K562 (cell line): ENCODE results near the gene TRAF5. TPM values are rescaled to one million over a fixed set of nuclear protein-coding genes. Genes with fewer than 3 reads are reported as not detected.

Experiments used
- ASH1L ChIP-seq: fragments of 450-650 bp; IDR thresholded peaks from 2 replicates; pipeline ENCODE4 v1.6.1; 2018; ENCODE audit warnings: borderline replicate concordance, mild to moderate bottlenecking, low read depth; ENCODE audit not compliant: partially characterized antibody
- ATF7 ChIP-seq: fragments of 450-650 bp; IDR thresholded peaks from 2 replicates; pipeline ENCODE4 v1.7.1; 2014; ENCODE audit warnings: mild to moderate bottlenecking, moderate library complexity
- BRF1 ChIP-seq: IDR thresholded peaks from 3 replicates; pipeline ENCODE4 v1.6.1; 2011; ENCODE audit warnings: borderline replicate concordance, mild to moderate bottlenecking; ENCODE audit not compliant: insufficient read length; ENCODE audit errors: extremely low read depth
- CBFB ChIP-seq: sonication (generic); formaldehyde crosslinking; IDR thresholded peaks from 2 replicates; pipeline ENCODE4 v1.4.0; 2020; ENCODE audit warnings: mild to moderate bottlenecking, missing genetic modification reagents
- CBX8 ChIP-seq: fragments of 200-600 bp; sonication (generic); IDR thresholded peaks from 2 replicates; pipeline ENCODE4 v1.6.1; 2012; ENCODE audit warnings: borderline replicate concordance, mixed run types, low read depth, mild to moderate bottlenecking, moderate library complexity, mixed read lengths, low read length, control low read depth, inconsistent platforms; ENCODE audit not compliant: poor library complexity, severe bottlenecking; ENCODE audit errors: extremely low read depth
- CEBPZ ChIP-seq: fragments of 150-350 bp; IDR thresholded peaks from 2 replicates; pipeline ENCODE4 v1.6.1; 2014; ENCODE audit warnings: low read depth, mild to moderate bottlenecking, low read length, borderline replicate concordance
- HSF4 ChIP-seq: fragments of 250-450 bp; sonication (Bioruptor Pico); IDR thresholded peaks from 2 replicates; pipeline ENCODE4 v2.1.2; 2022; ENCODE audit warnings: mild to moderate bottlenecking, moderate library complexity, borderline replicate concordance
- MTA3 ChIP-seq: fragments of 450-650 bp; formaldehyde crosslinking; IDR thresholded peaks from 2 replicates; pipeline ENCODE4 v1.6.1; 2017; ENCODE audit warnings: mild to moderate bottlenecking, borderline replicate concordance
- NFE2 ChIP-seq: IDR thresholded peaks from 2 replicates; pipeline ENCODE4 v1.6.1; 2014; ENCODE audit warnings: antibody characterized with exemption, low read depth
- POLR3G ChIP-seq: IDR thresholded peaks from 2 replicates; pipeline ENCODE4 v1.6.1; 2011; ENCODE audit not compliant: insufficient read length, insufficient replicate concordance; ENCODE audit errors: extremely low read depth
- PTBP1 ChIP-seq: fragments of 200-400 bp; formaldehyde crosslinking; IDR thresholded peaks from 2 replicates; pipeline ENCODE4 v1.6.1; 2017; ENCODE audit warnings: low read depth, low read length
- SIN3A ChIP-seq, 2 experiments: fragments of 150-350 bp in 1 of 2; IDR thresholded peaks; 2 replicates each; pipeline ENCODE4 v1.6.1; 2011 to 2016; ENCODE audit warnings: borderline replicate concordance in 2 of 2, low read depth in 2 of 2, low read length in 2 of 2, mild to moderate bottlenecking in 2 of 2, moderate library complexity in 2 of 2; ENCODE audit not compliant: control insufficient read depth in 1 of 2
- SMAD2 ChIP-seq: fragments of 150-350 bp; IDR thresholded peaks from 2 replicates; pipeline ENCODE4 v1.6.1; 2014; ENCODE audit warnings: low read depth, mild to moderate bottlenecking, low read length
- polyA plus RNA-seq, 8 experiments: library from polyadenylated mRNA; depleted of rRNA in 4 of 8; stranded (reverse) in 5 of 8; unstranded in 3 of 8; fragments of >200 nt; fragmentation: Nextera tagmentation in 2 of 8; fragmentation: Illumina TruSeq in 1 of 8; extraction: Ambion mirVana in 2 of 8; extraction: Trizol in 1 of 8; gene quantifications; 2 replicates each; pipeline versions ENCODE4 v1.2.1 to v1.2.3, GENCODE V29; 2011 to 2014; ENCODE audit warnings: inconsistent platforms in 1 of 8, missing spikeins in 1 of 8
- total RNA-seq, 7 experiments: library from RNA; depleted of rRNA in 6 of 7; stranded (reverse); fragments of >200 nt in 6 of 7; fragmentation: Illumina TruSeq in 2 of 7; extraction: Trizol in 2 of 7; gene quantifications; 2 replicates each; pipeline versions ENCODE4 v1.2.1 to v1.2.3, GENCODE V29; 2011 to 2021; ENCODE audit warnings: low replicate concordance in 1 of 7
- TF ChIP-seq, protein P1 (sequence below): fragments of 450-650 bp; formaldehyde crosslinking; conservative IDR thresholded peaks from 2 replicates; pipeline ENCODE4 v1.4.0; 2022; ENCODE audit warnings: mild to moderate bottlenecking, missing genetic modification characterization
- TF ChIP-seq, protein P2 (sequence below): sonication (generic); formaldehyde crosslinking; IDR thresholded peaks from 2 replicates; pipeline ENCODE4 v1.8.1; 2023; ENCODE audit warnings: mild to moderate bottlenecking, missing genetic modification reagents, moderate library complexity

TRAF5 gene
- total and polyA plus RNA-seq, 9 of the 15 experiments (the other 6 are each of a cell fraction or from before 2014, with no cell fraction given) = 2.0 to 9.3 (median 5.3) TPM

- TF ChIP-seq, protein P1, sequence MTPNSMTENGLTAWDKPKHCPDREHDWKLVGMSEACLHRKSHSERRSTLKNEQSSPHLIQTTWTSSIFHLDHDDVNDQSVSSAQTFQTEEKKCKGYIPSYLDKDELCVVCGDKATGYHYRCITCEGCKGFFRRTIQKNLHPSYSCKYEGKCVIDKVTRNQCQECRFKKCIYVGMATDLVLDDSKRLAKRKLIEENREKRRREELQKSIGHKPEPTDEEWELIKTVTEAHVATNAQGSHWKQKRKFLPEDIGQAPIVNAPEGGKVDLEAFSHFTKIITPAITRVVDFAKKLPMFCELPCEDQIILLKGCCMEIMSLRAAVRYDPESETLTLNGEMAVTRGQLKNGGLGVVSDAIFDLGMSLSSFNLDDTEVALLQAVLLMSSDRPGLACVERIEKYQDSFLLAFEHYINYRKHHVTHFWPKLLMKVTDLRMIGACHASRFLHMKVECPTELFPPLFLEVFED (CRISPR knock-in tag) = no peak
- TF ChIP-seq CBX8 (no peak), PTBP1 (no peak), MTA3 (0 out of 2 replicates have a peak, but pooled peaks have one; percentile 18), CEBPZ (no peak), NFE2 (no peak), SIN3A (IDR thresholded peaks at IDR 0.05; ENCODE audit: borderline replicate concordance in 2 of 2, control insufficient read depth in 1 of 2, low read depth in 2 of 2, low read length in 2 of 2) (no peak), CBFB (no peak), POLR3G (no peak), ATF7 (no peak), ASH1L (no peak), HSF4 (no peak), SMAD2 (no peak), BRF1 (no peak)
- TF ChIP-seq, protein P2, sequence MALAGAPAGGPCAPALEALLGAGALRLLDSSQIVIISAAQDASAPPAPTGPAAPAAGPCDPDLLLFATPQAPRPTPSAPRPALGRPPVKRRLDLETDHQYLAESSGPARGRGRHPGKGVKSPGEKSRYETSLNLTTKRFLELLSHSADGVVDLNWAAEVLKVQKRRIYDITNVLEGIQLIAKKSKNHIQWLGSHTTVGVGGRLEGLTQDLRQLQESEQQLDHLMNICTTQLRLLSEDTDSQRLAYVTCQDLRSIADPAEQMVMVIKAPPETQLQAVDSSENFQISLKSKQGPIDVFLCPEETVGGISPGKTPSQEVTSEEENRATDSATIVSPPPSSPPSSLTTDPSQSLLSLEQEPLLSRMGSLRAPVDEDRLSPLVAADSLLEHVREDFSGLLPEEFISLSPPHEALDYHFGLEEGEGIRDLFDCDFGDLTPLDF (CRISPR knock-in tag) = no peak
Measured at GRCh38 chr1:211326528-211327345, at the start of gene TRAF5 (continued).
